Measurements from ENCODE around the gene HSPA1A. TPM values are rescaled to one million over a fixed set of nuclear protein-coding genes. Genes with fewer than 3 reads are reported as not detected.
A peak's percentile ranks its signal among the peaks of the same experiment; 100 is the strongest.

Gene HSPA1A
- total and polyA plus RNA-seq, 9 of the 15 experiments (the other 6 are each of a cell fraction or from before 2014, with no cell fraction given), result 2.2 to 273 (median 107) TPM

GRCh38 chr6:31794294-31794865 is 21.0 kb upstream of the HSPA1A start (continued):
- TF ChIP-seq MLLT1 (IDR thresholded peaks at IDR 0.05), result peak in 1 of 2 experiments; percentile 20; a peak in 1 of 4 replicates
- TF ChIP-seq LEF1 (IDR thresholded peaks at IDR 0.05), result 0 out of 2 replicates have a peak, but pooled peaks have one; percentile 48
- no peak; the same call in 1 of the 2 replicates for TF ChIP-seq EHMT2 (IDR thresholded peaks at IDR 0.05)
- TF ChIP-seq NBN (IDR thresholded peaks at IDR 0.05; ENCODE audit: low read depth), result peak; percentile 55; the same call in 1 of the 2 replicates
- TF ChIP-seq ZNF311 (CRISPR knock-in tag; IDR thresholded peaks at IDR 0.05), result no peak
- no peak for TF ChIP-seq TAF15 (IDR thresholded peaks at IDR 0.05; ENCODE audit: low read depth, low read length)
- peak; percentile 35; the same call in 1 of the 2 replicates for TF ChIP-seq MTA3 (IDR thresholded peaks at IDR 0.05; ENCODE audit: borderline replicate concordance)
- no peak for TF ChIP-seq FUS (optimal IDR thresholded peaks at IDR 0.05; ENCODE audit: low read depth, low read length)
- TF ChIP-seq ESRRA (IDR thresholded peaks at IDR 0.05; ENCODE audit: borderline replicate concordance, low read depth), result no peak
- no peak for TF ChIP-seq RBM34 (IDR thresholded peaks at IDR 0.05; ENCODE audit: borderline replicate concordance, insufficient read depth, low read length)
- TF ChIP-seq ERF (CRISPR knock-in tag; IDR thresholded peaks at IDR 0.05), result no peak
- TF ChIP-seq ZHX1 (conservative IDR thresholded peaks at IDR 0.05; ENCODE audit: low read length), result no peak
- peak; percentile 87 for TF ChIP-seq SMARCA4 (IDR thresholded peaks at IDR 0.05)
- no peak for TF ChIP-seq ZNF586 (CRISPR knock-in tag; conservative IDR thresholded peaks at IDR 0.05)
- TF ChIP-seq SNAPC5 (CRISPR knock-in tag; IDR thresholded peaks at IDR 0.05), result no peak
- 0 out of 2 replicates have a peak, but pooled peaks have one; percentile 14 for TF ChIP-seq SMC3 (conservative IDR thresholded peaks at IDR 0.05; ENCODE audit: insufficient read depth, low read depth, low read length)
- TF ChIP-seq MXD1 (CRISPR knock-in tag; IDR thresholded peaks at IDR 0.05; ENCODE audit: borderline replicate concordance, poor library complexity, severe bottlenecking), result no peak
- TF ChIP-seq POLR3A (IDR thresholded peaks at IDR 0.05; ENCODE audit: borderline replicate concordance, extremely low read depth, insufficient read depth, insufficient read length), result no peak
- no peak for TF ChIP-seq ZNF277 (CRISPR knock-in tag; IDR thresholded peaks at IDR 0.05; ENCODE audit: borderline replicate concordance)
- TF ChIP-seq FOXK1 (CRISPR knock-in tag; IDR thresholded peaks at IDR 0.05; ENCODE audit: borderline replicate concordance), result no peak
- TF ChIP-seq GTF2A2 (tag; IDR thresholded peaks at IDR 0.05), result no peak
- TF ChIP-seq ZNF165 (CRISPR knock-in tag; IDR thresholded peaks at IDR 0.05; ENCODE audit: borderline replicate concordance), result 0 out of 2 replicates have a peak, but pooled peaks have one; percentile 60
